ENCODE results near the gene CAV2.

GRCh38 chr7:116552602-116553001 lies 53.1 kb downstream of the CAV2 start:
- TF ChIP-seq CTCF (IDR thresholded peaks at IDR 0.05): no peak
- TF ChIP-seq MAX (IDR thresholded peaks at IDR 0.05; ENCODE audit: low read depth): no peak
- TF ChIP-seq EP300 (IDR thresholded peaks at IDR 0.05; ENCODE audit: borderline replicate concordance in 1 of 2, low read depth in 1 of 2, low read length in 1 of 2): no peak
- no peak for TF ChIP-seq TCF12 (IDR thresholded peaks at IDR 0.05)
- no peak for TF ChIP-seq REST (IDR thresholded peaks at IDR 0.05; ENCODE audit: low read depth, low read length)

Data from SK-N-SH (cell line).